Activated naive CD4-positive, alpha-beta T cell treated with anti-CD3 and anti-CD28 coated beads, Interleukin-2, amount 50 U/mL, for 16 hours (primary cell): ENCODE measurements around the gene RETREG1.
"Not testable (repeated sequence)": the region's sequence is repeated elsewhere in the genome, so short reads cannot be mapped to it uniquely, and the experiment has no call there.

Experiments used
- DNase-seq: peaks from one replicate; pipeline ENCODE4 v3.0.0-alpha.2; 2020

RETREG1 gene, protein sequence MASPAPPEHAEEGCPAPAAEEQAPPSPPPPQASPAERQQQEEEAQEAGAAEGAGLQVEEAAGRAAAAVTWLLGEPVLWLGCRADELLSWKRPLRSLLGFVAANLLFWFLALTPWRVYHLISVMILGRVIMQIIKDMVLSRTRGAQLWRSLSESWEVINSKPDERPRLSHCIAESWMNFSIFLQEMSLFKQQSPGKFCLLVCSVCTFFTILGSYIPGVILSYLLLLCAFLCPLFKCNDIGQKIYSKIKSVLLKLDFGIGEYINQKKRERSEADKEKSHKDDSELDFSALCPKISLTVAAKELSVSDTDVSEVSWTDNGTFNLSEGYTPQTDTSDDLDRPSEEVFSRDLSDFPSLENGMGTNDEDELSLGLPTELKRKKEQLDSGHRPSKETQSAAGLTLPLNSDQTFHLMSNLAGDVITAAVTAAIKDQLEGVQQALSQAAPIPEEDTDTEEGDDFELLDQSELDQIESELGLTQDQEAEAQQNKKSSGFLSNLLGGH

DNA sequence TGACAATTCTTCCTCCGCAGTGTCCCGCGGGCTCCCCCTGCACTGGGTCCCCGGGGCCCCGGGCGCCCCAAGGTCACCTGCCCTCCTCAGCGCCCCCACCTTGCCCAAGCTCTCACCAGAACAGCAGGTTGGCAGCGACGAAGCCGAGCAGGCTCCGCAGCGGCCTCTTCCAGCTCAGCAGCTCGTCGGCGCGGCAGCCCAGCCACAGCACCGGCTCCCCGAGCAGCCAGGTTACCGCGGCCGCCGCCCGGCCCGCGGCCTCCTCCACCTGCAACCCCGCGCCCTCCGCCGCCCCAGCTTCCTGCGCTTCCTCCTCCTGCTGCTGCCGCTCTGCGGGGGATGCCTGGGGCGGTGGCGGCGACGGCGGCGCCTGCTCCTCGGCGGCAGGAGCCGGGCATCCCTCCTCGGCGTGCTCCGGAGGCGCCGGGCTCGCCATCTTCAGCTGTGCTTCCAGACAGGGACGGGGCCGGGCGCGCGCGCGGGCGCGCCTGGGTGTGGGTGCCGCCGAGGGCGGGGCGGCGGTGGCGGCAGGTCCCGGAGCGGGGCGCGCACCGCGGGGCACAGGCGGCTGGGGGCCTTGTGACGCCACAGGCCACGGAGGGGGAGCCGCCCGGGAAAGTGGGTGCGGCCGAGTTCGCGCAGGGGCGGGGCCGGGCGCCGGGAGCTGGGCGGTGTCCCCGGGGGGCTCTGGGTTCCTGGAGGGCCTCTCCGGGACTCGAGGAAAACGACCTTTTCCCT is at the start of gene RETREG1:
Gene RETREG1, minus strand, starts transcription at position 462 of the 738 bp plus-strand sequence. Its CDS starts 26 bp downstream, at position 436.
- DNase-seq = peak; percentile 87

DNA sequence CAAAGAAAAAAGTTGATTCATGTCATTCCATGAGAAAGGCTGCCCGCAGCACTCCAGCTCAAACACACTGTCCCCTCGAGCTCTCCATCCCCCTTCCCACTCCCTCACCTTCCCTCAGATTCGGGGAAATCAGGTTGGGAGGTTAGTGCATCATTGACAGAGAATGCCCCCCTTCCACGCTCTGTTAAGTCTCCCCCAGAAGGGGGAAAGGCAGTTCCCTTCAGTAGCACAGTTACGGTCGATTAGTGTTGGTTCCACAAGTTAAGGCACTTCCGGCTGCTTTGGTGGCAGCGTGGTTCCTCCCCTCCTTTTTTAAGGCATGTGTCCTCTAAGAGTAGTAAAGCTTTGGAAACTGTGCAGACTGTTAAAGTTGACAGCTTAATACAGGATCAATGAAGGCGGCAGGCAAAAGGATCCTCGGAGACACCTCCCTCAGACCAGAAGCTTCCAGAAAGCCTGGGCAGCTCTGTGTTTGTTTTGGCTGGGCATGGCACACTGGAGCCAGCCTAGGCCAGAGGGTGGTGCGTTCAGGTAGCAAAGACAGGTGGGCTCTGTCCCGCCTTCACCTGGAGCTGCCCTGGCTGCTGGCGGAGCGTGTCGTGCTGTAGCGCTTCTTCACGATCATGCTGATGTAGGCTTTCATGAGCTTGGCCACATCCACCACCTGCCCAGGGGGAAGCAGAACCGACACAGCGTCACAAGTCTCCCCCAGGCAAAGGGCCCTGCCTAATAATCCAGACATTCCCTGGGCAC is 49.5 kb upstream of the RETREG1 start:
- DNase-seq = no peak

DNA sequence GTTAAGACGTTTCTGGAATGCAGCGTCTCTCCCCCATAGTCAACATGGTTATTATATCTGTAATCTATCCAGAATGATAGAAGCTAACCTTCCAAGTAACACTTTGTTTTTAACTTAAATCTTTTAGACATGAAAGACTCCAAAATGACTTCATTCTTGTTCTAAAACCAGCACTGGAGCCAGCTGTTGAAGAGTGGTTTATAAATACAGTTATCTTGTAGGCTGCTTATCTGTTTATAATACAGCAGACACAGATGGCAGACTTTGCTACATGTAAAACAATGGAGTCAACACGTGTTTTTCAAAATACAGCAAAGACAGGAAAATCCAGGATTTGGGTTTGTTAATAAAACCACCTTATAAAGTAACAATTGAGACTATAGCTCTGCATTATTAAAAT is 48.8 kb upstream of the RETREG1 start:
- DNase-seq = no peak

DNA sequence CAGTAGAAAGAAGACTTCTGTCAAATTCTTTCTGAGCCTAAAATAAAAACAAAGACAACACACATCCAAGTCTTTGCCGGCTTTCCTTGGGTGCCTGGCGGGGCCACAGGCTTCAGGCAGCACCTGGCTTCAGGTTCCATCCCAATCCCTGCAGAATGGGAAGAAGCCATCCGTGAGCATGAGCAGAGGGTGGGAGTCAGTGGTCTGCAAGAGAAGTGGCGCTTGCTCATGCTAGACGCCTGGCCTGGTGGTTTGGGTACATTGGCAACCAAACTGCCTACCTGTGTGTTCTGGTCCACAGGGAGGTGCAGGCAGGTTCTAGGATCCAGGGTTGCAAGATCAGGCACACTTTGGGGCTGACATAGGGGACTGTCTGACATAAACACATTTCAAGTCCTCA is 47.6 kb upstream of the RETREG1 start:
- DNase-seq = no peak

DNA sequence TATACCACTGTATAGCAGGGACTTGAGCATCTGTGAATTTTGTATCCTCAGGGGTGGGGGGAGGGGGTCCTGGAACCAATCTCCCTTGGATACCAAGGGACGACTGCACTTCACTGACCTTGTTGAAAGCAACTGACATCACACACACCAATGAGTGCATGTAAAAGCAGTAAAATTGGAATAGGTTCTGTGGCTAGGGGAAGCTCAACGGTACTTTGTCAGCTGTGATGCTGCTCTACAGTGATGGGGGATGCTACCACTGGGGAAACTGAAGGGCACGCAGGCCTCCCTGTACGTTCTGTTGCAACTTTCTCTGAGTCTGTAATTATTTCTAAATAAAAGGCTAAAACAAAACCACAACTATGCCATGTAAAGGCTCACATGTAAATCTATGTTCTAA is 47.0 kb upstream of the RETREG1 start:
- no peak for DNase-seq

DNA sequence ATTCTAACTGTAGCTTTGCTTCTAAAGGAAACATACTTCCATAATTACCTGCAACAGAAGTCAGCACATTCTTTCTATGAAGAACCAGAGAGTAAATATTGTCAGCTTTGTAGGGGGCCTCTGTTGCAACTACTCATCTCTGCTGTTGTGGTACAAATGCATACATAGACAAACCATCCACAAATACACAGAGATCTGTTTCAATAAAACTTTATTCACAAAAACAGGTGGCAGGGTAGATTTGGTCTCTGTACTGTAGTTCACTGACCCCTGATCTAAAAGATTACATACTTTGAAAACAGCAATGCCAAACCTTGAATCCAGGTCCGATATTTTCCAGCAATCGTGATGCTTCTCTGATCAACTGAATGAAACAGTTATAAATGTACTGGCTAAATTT is 44.9 kb upstream of the RETREG1 start:
- no peak for DNase-seq

DNA sequence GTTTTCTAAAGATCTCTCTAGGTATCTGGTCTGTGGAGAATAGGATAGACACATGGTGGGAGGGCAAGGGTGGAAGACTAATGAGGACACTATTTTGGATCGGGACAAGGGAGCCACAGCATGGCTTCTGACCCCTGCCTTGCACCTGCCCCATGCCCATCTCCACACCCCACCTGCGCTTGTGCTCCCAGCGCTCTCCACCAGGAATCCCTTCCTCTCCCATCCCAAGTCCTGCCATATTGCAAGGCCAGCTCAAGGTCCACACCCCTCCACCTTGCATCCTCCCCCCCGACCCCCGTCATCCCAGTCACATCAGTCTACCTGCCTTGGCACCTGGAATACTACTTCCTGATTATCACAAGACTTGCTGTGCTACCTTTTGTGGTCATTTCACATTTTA is 44.2 kb upstream of the RETREG1 start:
- DNase-seq = no peak

DNA sequence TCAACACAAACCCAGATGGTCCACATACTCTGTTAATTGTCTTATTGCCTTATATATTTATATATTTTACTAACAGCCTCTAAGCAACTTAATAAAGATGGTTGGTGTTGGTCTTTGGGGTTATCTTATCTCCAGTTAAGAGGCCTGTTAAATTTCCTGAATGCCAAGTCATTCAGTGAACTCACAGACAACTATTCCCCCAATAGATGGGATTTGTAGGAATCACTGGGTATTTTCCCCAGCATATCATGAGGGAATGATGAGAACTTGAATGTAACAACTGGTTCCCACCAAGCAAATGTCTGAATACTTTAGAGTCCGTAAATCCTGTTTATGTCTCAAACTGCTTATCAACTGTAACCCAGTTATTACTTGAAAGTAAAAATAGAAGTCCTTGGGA is 42.7 kb upstream of the RETREG1 start:
- DNase-seq = no peak

DNA sequence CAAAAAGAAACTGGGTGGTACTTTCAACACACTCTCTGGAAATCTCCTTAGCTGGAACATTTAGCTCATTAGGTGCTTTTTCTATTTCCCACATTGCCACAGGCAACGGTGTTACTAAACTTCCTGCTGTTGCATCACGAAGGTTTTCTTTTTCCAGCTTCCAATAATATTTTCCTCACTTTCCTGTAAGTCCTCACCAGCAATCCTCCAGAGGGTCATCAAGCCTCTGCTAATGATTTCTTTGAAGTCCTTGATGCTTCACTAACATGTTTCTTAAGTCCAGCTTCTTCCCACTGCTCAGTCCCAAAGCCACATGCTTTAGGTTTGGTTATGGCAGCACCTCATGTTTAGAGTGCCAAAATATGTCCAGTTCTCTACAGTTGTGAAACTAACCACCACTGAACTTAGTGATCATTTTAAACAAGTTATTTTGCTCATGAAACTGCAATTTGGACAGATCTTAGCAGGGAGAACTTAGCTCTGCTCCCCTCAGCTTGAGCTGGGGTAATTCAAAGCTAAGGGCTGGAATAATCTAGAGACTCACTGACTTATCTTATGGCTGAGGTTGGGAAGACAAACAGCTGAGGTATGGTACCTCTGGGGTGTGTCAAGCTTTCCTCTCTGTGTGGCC is 39.9 kb upstream of the RETREG1 start:
- DNase-seq = no peak

DNA sequence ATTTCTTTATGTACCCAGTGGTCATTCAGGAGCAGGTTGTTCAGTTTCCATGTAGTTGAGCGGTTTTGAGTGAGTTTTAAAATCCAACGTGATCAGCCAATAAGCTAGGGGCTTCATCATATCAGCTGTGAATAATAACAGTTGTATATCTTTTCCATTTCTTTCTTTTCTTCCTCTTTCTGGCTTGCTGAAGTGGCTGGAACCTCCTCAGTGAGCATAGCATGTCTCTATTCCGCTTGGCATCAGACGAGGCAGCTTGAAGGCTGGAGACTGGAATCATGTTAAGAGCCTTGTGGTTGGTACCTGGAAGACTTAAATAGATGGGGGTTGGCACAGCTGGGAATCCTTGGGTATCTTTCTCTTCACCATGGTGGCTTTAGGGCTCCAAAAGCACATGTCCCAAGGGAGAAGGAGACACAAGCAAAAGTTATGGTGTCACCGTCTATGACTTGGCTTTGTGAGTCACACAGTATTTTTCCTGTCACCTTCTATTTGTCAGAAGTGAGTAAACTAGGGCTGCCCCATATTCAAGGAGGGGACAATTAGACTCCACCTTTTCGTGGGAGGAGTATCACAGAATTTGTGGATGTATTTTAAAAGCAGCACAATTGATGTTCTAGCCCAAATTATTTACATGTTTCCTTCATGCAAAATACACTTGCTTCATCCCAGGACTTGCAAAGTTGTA is 38.0 kb upstream of the RETREG1 start:
- DNase-seq = no peak

DNA sequence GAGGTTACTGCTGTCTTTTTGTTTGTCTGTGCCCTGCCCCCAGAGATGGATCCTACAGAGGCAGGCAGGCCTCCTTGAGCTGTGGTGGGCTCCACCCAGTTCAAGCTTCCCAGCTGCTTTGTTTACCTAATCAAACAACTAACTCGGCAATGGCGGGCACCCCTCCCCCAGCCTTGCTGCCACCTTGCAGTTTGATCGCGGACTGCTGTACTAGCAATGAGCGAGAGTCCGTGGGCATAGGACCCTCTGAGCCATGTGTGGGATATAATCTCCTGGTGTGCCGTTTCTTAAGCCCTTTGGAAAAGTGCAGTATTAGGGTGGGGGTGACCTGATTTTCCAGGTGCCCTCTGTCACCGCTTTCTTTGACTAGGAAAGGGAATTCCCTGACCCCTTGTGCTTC is 31.9 kb upstream of the RETREG1 start:
- DNase-seq = not testable (repeated sequence)

DNA sequence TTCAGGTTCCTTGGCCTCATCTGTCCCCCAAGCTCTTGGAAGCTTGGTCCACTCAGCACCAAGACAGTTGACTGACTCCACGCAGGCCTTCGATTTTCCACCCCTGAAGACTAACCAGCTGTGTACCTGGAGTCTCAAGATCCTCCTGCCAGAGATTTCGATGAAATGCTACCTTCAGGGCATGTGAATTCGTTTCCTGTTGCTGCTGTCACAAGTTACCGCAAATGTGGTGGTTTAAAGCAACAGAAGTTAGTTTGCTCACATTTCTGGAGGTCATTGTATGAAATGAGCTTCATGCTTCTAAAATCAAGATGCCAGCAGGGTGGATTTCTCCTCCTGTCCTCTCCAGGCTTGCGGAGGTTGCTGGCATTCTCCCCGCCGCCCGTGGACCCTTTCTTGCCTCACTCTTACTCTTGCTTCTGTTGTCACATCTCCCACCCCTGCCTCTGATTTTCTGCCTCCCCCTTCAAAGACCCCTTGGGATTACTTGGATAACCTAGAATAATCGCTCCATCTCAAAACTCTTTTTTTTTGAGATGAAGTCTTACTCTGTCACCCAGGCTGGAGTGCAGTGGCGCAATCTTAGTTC is 27.6 kb upstream of the RETREG1 start:
- no peak for DNase-seq

DNA sequence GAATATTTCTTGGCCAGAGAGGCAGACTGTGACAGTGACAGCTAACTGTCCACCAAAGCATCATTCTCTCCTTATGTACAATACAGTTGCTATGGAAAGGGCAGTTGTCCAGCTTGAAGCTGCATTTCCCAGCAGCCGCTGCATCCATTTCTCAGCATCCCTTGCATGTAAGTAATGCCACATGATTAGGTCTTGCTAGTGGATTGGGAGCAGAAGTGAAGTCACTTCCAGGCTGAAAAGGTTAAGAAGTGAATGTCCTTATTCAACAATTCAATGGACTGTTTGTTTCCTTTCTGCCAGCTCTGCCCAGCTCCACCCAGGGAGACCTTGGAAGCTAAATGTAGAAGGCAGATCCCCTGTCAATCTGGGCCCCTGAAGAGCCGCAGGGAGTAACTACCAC is 26.1 kb upstream of the RETREG1 start:
- DNase-seq = no peak

DNA sequence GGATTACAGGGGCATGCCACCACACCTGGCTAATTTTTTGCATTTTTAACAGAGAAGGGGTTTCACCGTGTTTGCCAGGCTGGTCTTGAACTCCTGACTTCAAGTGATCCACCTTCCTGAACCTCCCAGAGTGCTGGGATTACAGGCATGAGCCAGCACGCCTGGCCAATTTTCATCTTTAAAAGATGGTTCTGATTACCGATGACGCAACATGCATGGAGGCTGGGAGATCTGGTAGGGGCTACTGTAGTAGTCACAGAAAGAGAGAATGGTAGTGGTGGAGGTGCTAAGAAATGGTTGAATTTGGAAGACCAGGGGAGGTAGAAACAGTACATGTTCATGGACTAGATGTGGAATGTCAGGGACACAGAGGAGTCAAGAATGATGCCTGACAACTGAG is 22.4 kb upstream of the RETREG1 start:
- DNase-seq = no peak

DNA sequence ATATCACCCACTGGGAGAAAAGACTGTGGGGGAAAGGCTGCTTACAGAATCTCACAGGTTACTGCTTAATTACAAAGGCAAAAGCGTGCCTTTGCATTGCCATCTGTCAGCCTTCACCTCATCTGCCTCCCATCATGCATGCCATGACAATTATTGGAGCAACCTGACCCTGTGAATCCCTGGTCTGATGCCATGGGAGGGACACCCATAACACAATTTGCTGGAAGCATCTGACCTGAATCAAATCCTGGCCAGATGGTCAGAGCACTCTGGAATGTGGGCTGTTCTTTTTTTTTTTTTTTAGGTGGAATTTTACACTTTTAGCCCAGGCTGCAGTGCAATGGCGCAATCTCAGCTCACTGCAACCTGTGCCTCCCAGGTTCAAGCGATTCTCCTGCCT is 11.6 kb upstream of the RETREG1 start:
- DNase-seq = no peak

DNA sequence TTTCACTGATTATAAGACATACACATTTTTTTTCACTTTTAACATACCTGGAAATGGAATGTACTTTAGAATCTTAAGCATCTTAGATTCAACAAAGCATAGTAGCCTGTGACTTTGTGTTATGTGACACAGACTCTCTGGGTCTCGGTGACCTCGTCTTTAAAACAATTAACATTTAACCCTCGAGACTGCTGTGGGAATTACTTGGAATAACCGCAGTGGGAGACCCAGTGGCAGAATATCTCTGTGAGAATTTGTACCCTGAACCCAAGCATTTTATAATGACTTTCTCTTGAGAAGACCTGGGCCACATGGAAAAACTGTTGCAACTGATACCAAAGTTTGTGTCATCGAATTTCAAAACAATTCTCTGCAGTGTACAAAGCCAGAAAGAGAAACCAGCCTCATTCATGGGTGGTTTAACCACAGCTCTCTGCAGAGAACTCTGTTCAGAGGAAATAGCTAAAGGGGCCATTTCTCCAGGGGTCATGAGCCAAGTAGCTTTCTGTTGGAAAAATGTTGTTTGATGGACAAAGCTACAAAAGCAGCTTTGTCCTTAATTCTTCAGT is 10.0 kb upstream of the RETREG1 start:
- DNase-seq = no peak

DNA sequence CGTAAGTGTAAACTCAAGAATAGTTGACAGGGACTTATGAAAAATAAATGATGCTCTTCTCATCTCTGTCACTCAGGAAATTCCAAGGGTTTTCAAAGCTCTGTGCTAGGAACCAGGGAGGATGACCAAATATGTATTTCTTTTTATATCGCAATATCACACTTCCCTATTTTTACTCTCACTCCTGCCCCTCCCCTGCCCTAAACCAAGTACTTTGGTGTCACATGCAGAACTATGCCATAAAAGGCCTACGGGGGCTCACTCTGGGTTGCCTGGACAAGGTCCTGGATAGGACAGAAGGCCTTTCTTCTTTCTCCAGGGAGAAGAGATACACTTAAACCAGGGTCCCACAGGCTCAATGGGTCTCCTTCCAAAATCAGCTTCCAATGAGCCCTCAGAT is 8.3 kb upstream of the RETREG1 start:
- no peak for DNase-seq

DNA sequence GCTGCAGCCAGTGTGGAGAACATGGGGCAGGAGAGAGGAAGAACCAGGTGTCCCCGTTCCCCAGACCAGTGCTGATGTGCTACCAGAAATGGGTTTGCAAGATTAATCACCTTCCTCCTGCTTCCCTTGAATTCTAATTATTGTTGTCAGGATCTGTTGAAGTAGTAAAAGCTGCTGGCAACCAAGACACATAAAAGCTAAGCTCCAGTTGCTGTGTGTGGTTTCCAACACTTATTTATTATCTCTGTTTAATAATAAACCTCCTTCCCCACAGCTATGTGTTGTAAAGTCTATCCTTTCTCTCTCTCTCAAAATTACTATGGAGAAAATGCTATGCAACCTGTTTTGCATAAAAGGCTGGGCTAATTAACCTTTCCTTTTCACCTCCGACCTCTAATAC is 2.3 kb upstream of the RETREG1 start:
- DNase-seq = no peak

DNA sequence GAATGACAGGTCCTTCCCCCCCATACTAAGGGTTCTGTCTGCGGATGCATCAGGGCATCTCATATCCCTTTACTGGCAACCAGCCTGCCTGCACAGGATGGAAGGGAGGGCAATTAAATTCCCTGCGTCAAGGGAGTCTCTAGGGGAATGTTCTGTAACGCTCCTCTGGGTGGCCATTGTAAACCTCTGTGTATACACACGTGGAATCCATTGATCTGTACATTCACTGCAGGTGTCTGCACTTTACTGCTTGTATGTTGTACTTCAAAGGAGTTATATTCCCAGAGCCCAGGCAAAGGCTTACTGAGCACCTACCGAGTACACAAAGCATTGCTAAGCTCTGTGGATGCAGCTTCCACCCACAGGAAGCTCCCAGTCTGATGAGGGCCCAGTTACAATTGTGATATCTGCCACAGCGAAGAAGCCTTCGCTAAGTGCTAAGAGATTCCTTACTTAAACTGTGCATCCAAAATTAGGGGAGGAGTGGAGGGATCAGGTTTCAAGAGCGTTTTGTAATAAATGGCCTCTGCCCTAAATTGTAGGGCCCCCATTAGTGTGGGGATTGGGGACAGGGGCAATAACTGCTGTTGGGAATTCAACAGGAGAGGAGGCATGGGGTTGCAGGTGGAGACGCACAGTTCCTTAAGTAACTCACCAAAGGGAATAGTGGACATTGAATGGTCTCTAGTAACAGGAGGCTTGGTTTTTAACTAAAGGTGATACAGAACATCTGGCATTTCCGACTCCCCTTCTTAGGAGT is 1.5 kb upstream of the RETREG1 start:
- DNase-seq = no peak

DNA sequence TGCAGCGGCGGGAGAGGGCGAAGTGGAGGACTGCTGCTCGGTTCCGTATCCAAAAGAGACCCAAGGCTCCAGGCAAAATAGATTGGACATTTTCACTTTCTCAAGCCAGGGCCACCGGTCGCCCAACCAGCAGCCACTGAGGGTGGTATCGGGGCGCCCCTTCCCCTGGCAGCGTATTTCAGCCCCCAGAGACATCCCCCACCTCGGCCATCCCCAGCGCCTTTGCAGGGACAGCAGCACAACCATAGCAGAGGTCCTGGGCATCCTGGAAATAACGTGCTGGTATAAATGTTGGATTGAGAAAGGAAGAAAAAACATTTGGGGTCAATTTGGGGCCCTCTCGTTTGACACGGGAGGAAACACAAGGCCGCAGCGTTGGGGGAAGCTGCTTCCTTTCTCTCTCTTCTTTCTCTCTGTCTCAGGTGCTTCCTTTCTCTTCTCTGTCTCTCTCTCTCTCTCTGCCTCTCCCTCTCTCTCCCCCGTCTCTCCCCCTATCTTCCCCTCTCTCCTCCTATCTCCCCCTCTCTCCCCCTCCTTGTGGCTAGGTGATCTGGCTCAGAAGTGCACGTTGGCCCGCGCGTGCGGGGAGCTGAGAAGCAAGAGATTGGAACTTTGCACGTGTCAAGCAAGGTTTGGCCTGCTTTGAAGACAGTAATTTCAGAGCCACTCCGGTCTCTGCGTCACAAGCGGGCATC is 624 bp upstream of the RETREG1 start:
- peak; percentile 69 for DNase-seq
